Vagina (tissue), 2 donors: Measurements from ENCODE around the gene JADE3.

Source experiments
- POLR2A ChIP-seq, 2 donors: fragments of 450-650 bp; IDR thresholded peaks; one replicate each; pipeline ENCODE4 v1.6.1; 2017; ENCODE audit warnings: antibody characterized with exemption in 2 of 2, mild to moderate bottlenecking in 2 of 2, moderate library complexity in 2 of 2
- POLR2AphosphoS5 ChIP-seq, 2 donors: sonication (generic); formaldehyde crosslinking; IDR thresholded peaks; one replicate each; pipeline ENCODE4 v1.9.0; 2017; ENCODE audit warnings: antibody characterized with exemption in 2 of 2, mild to moderate bottlenecking in 2 of 2, low read depth in 1 of 2; ENCODE audit not compliant: insufficient read depth in 1 of 2
- TF ChIP-seq, protein P1 (sequence below), 3 experiments: fragments of 450-650 bp in 2 of 3; fragments of 200-600 bp in 1 of 3; sonication (generic) in 1 of 3; IDR thresholded peaks; one replicate each; pipeline ENCODE4 v1.5.1; 2017 to 2019; ENCODE audit warnings: antibody characterized with exemption in 3 of 3, mild to moderate bottlenecking in 2 of 3, moderate library complexity in 2 of 3

DNA sequence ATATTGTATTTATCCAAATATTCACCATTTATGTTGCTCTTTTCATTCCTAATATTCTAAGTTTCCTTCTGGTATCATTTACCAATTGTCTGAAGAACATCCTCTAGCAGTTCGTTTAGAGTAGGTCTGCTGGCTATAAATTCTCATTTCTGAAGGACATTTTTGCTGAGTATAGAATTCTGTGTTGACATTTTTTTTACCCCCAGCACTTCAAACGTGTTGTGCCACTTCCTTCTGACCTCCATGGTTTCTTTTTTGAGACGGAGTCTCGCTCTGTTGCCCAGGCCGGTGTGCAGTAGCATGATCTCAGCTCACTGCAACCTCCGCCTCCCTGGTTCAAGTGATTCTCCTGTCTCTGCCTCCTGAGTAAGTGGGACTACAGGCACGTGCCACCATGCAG, 26.4 kb downstream of the JADE3 start:
- TF ChIP-seq, protein P1, sequence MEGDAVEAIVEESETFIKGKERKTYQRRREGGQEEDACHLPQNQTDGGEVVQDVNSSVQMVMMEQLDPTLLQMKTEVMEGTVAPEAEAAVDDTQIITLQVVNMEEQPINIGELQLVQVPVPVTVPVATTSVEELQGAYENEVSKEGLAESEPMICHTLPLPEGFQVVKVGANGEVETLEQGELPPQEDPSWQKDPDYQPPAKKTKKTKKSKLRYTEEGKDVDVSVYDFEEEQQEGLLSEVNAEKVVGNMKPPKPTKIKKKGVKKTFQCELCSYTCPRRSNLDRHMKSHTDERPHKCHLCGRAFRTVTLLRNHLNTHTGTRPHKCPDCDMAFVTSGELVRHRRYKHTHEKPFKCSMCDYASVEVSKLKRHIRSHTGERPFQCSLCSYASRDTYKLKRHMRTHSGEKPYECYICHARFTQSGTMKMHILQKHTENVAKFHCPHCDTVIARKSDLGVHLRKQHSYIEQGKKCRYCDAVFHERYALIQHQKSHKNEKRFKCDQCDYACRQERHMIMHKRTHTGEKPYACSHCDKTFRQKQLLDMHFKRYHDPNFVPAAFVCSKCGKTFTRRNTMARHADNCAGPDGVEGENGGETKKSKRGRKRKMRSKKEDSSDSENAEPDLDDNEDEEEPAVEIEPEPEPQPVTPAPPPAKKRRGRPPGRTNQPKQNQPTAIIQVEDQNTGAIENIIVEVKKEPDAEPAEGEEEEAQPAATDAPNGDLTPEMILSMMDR (IDR thresholded peaks at IDR 0.05): no peak
- TF ChIP-seq POLR2A (IDR thresholded peaks at IDR 0.05) (no peak), POLR2AphosphoS5 (IDR thresholded peaks at IDR 0.05; ENCODE audit: insufficient read depth in 1 of 2, low read depth in 1 of 2) (no peak)
